NCI-H748 treated with DMSO at 0.1 percent for 48 hours (cell line): ENCODE measurements around the gene BTG1.

Experiments
- DNase-seq: peaks from one replicate; lab custom pipeline; 2025; lab: John Stamatoyannopoulos, UW

Gene BTG1

GRCh38 chr12:92145731-92146496 lies at the start of gene BTG1:
BTG1 (minus strand) TSS chr12:92145846; CDS start chr12:92145535, 311 bp downstream.
- peak; percentile 99 for DNase-seq

GRCh38 chr12:92194561-92194960 lies 48.9 kb upstream of the BTG1 start:
- DNase-seq, result no peak

GRCh38 chr12:92193846-92194245 lies 48.2 kb upstream of the BTG1 start:
- no peak for DNase-seq

- no peak for DNase-seq
Observed at GRCh38 chr12:92193063-92193462, 47.4 kb upstream of the BTG1 start.

GRCh38 chr12:92192360-92192759 lies 46.7 kb upstream of the BTG1 start:
- DNase-seq, result no peak

GRCh38 chr12:92191061-92191460 lies 45.4 kb upstream of the BTG1 start:
- no peak for DNase-seq

- no peak for DNase-seq
Observed at GRCh38 chr12:92188517-92189188, 43.0 kb upstream of the BTG1 start.

- DNase-seq, result no peak
Observed at GRCh38 chr12:92186038-92186470, 40.4 kb upstream of the BTG1 start.

GRCh38 chr12:92185052-92185451 lies 39.4 kb upstream of the BTG1 start:
- DNase-seq, result no peak

- DNase-seq, result no peak
Observed at GRCh38 chr12:92183575-92183974, 37.9 kb upstream of the BTG1 start.

- DNase-seq, result no peak
Observed at GRCh38 chr12:92178340-92178739, 32.7 kb upstream of the BTG1 start.

GRCh38 chr12:92176646-92177045 lies 31.0 kb upstream of the BTG1 start:
- no peak for DNase-seq

- DNase-seq, result no peak
Observed at GRCh38 chr12:92175961-92176360, 30.3 kb upstream of the BTG1 start.

- DNase-seq, result no peak
Observed at GRCh38 chr12:92170050-92170449, 24.4 kb upstream of the BTG1 start.

- no peak for DNase-seq
Observed at GRCh38 chr12:92167075-92167474, 21.4 kb upstream of the BTG1 start.

- no peak for DNase-seq
Observed at GRCh38 chr12:92164712-92165111, 19.1 kb upstream of the BTG1 start.

- no peak for DNase-seq
Observed at GRCh38 chr12:92162079-92162478, 16.4 kb upstream of the BTG1 start.

GRCh38 chr12:92158796-92159439 lies 13.3 kb upstream of the BTG1 start:
- DNase-seq, result no peak

- no peak for DNase-seq
Observed at GRCh38 chr12:92156704-92157395, 11.2 kb upstream of the BTG1 start.

GRCh38 chr12:92156139-92156538 lies 10.5 kb upstream of the BTG1 start:
- DNase-seq, result no peak

GRCh38 chr12:92155733-92156132 lies 10.1 kb upstream of the BTG1 start:
- no peak for DNase-seq

- no peak for DNase-seq
Observed at GRCh38 chr12:92151916-92152315, 6.3 kb upstream of the BTG1 start.
